HG03060 (cell line): Measurements from ENCODE around the gene POLA2.
A peak's percentile ranks its signal among the peaks of the same experiment; 100 is the strongest.
"Not testable (repeated sequence)": the region's sequence is repeated elsewhere in the genome, so short reads cannot be mapped to it uniquely, and the experiment has no call there.

Experiments
- ATAC-seq: cut with Tn5 transposase; IDR thresholded peaks from one replicate; pipeline ENCODE4 v1.9.1; 2021; ENCODE audit warnings: low read depth, moderate number of reproducible peaks; ENCODE audit not compliant: unreplicated experiment

The POLA2 gene

GRCh38 chr11:65261591-65262380, at the start of gene POLA2:
Gene POLA2, plus strand, starts transcription at chr11:65261962. Its CDS starts 331 bp downstream, at chr11:65262293.
- ATAC-seq: peak; percentile 76

GRCh38 chr11:65212226-65212801, 49.4 kb upstream of the POLA2 start:
- no peak for ATAC-seq

- no peak for ATAC-seq
Observed at GRCh38 chr11:65213322-65214211, 48.2 kb upstream of the POLA2 start.

- no peak for ATAC-seq
Observed at GRCh38 chr11:65214212-65214845, 47.4 kb upstream of the POLA2 start.

GRCh38 chr11:65215441-65216076, 46.2 kb upstream of the POLA2 start:
- no peak for ATAC-seq

- ATAC-seq: no peak
Observed at GRCh38 chr11:65216830-65217229, 44.9 kb upstream of the POLA2 start.

- no peak for ATAC-seq
Observed at GRCh38 chr11:65217441-65218423, 44.0 kb upstream of the POLA2 start.

- ATAC-seq: no peak
Observed at GRCh38 chr11:65218446-65218845, 43.3 kb upstream of the POLA2 start.

- ATAC-seq: no peak
Observed at GRCh38 chr11:65219930-65220213, 41.9 kb upstream of the POLA2 start.

- ATAC-seq: no peak
Observed at GRCh38 chr11:65221026-65221425, 40.7 kb upstream of the POLA2 start.

GRCh38 chr11:65223011-65223410, 38.8 kb upstream of the POLA2 start:
- no peak for ATAC-seq

GRCh38 chr11:65224930-65225278, 36.9 kb upstream of the POLA2 start:
- ATAC-seq: no peak

GRCh38 chr11:65225279-65226102, 36.3 kb upstream of the POLA2 start:
- no peak for ATAC-seq

- no peak for ATAC-seq
Observed at GRCh38 chr11:65226103-65226442, 35.7 kb upstream of the POLA2 start.

- ATAC-seq: no peak
Observed at GRCh38 chr11:65227879-65228278, 33.9 kb upstream of the POLA2 start.

- no peak for ATAC-seq
Observed at GRCh38 chr11:65236194-65237059, 25.3 kb upstream of the POLA2 start.

- ATAC-seq: not testable (repeated sequence)
Observed at GRCh38 chr11:65238302-65238701, 23.5 kb upstream of the POLA2 start.

- no peak for ATAC-seq
Observed at GRCh38 chr11:65241134-65241533, 20.6 kb upstream of the POLA2 start.
